ENCODE measurements around the gene DTHD1. TPM values are rescaled to one million over a fixed set of nuclear protein-coding genes. Genes with fewer than 3 reads are reported as not detected.

Gene DTHD1
- total and polyA plus RNA-seq, 2 experiments from 2014 or later = not detected

GRCh38 chr4:36338973-36339372 lies 57.6 kb downstream of the DTHD1 start:
- no peaks in the 10 kb centered on the region for H3K27me3 ChIP-seq (replicated peaks; ENCODE audit: insufficient read depth)
- no peak overlapping the region for H3K27ac ChIP-seq
- no peak overlapping the region for H2AFZ ChIP-seq
- H3K4me1 ChIP-seq (ENCODE audit: insufficient read depth) = no peaks in the 10 kb centered on the region
- DNase-seq = no peak
- in situ Hi-C loops (cut with MboI) = loop anchor here (25.0 kb wide), 1 partner anchor 1048 kb away; no protein-coding TSS in a partner anchor
- no peak for TF ChIP-seq EZH2phosphoT487 (IDR thresholded peaks at IDR 0.05; ENCODE audit: insufficient read depth, low read depth)
- no peak for TF ChIP-seq EZH2 (IDR thresholded peaks at IDR 0.05; ENCODE audit: insufficient read depth, poor library complexity, severe bottlenecking)
- H3K79me2 ChIP-seq (ENCODE audit: insufficient read depth) = no peaks in the 10 kb centered on the region
- 6 to 11% methylated on average over 3 of the region's 3 CpGs for WGBS, 2 experiments (ENCODE audit: low coverage in 1 of 2, low lambda C conversion rate in 2 of 2, missing lambda C conversion rate in 2 of 2)
- no peaks in the 10 kb centered on the region for H3K36me3 ChIP-seq (ENCODE audit: low read depth)
- H4K20me1 ChIP-seq (ENCODE audit: insufficient read depth) = no peaks in the 10 kb centered on the region
- H3K4me2 ChIP-seq (ENCODE audit: unreplicated experiment) = no peak overlapping the region
- H3K4me3 ChIP-seq = no peak overlapping the region
- no peaks in the 10 kb centered on the region for H3F3A ChIP-seq (ENCODE audit: insufficient read depth)
- no peaks in the 10 kb centered on the region for H3K9me2 ChIP-seq (ENCODE audit: insufficient read depth)
- H3K9me3 ChIP-seq (ENCODE audit: low read depth) = no peaks in the 10 kb centered on the region
- H3K9ac ChIP-seq = no peak overlapping the region

DNA sequence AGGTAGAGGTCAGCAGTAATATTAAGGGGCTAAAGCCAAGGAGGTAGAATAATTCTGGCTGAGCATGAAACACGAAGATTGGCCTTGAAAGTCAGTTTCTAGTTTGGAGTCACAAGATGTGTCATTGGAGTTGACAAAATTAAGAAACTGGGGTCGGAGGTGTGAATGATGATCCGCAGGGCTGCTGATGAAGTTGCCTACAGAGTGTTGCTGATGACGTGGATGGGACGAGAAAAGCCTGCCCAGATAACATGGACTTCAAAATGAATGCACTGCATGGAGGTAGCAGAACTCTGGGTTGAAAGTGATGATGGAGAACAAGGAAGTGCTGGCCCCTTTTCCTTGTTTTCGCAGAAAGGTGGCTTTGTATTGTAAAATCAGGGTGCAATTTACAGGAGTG lies 60.5 kb downstream of the DTHD1 start:
- TF ChIP-seq EZH2phosphoT487 (IDR thresholded peaks at IDR 0.05; ENCODE audit: insufficient read depth, low read depth) (no peak), EZH2 (IDR thresholded peaks at IDR 0.05; ENCODE audit: insufficient read depth, poor library complexity, severe bottlenecking) (no peak)
- in situ Hi-C loops (cut with MboI) = loop anchor here (25.0 kb wide), 1 partner anchor 1045 kb away; no protein-coding TSS in a partner anchor
- Histone ChIP-seq H3K4me2 (ENCODE audit: unreplicated experiment) (no peak overlapping the region), H3K4me3 (no peak overlapping the region), H2AFZ (no peak overlapping the region), H3F3A (ENCODE audit: insufficient read depth) (no peaks in the 10 kb centered on the region), H3K36me3 (ENCODE audit: low read depth) (no peaks in the 10 kb centered on the region), H3K79me2 (ENCODE audit: insufficient read depth) (no peaks in the 10 kb centered on the region), H3K9me3 (ENCODE audit: low read depth) (no peaks in the 10 kb centered on the region), H3K27me3 (replicated peaks; ENCODE audit: insufficient read depth) (no peaks in the 10 kb centered on the region), H3K9ac (no peak overlapping the region), H3K27ac (no peak overlapping the region), H4K20me1 (ENCODE audit: insufficient read depth) (no peaks in the 10 kb centered on the region), H3K9me2 (ENCODE audit: insufficient read depth) (no peaks in the 10 kb centered on the region), H3K4me1 (ENCODE audit: insufficient read depth) (no peaks in the 10 kb centered on the region)
- 19 to 22% methylated on average over 6 of the region's 6 CpGs for WGBS, 2 experiments (ENCODE audit: low coverage in 1 of 2, low lambda C conversion rate in 2 of 2, missing lambda C conversion rate in 2 of 2)
- DNase-seq = no peak

DNA sequence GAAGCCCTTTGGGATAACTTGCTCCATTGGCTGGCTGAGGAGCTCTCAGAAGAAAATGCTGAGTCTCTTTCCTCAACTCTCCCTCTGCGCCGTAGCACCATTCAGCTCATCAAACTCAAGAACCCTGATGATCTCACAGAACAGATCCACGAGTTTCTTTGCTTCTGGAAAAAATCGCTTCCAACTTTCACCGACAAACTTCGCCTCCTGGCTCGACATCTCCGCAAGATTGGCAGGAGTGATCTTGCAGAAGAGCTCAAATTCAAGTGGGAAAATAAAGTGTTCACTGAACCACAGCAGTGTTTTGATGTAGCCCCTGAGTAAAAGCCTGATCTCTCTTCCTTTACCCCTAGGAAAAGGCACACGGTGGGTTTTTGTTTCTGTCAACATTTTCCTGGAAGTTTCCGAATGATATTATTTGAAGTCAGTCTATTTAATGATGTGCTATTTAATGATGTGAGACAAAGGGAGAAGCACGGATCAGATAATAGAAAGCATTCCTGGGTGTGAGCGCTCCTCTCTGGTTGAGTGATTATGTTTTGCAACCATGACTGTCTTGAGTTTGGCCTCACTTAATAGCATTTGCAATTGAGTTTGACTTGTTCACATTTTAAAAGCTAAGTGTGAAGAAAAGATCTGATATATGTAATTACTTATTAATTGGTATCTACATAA lies 62.2 kb downstream of the DTHD1 start:
- H3K27me3 ChIP-seq (replicated peaks; ENCODE audit: insufficient read depth) = no peaks in the 10 kb centered on the region
- H3F3A ChIP-seq (ENCODE audit: insufficient read depth) = no peaks in the 10 kb centered on the region
- H3K4me3 ChIP-seq = no peak overlapping the region
- H3K27ac ChIP-seq = no peak overlapping the region
- 45 to 46% methylated on average over 12 of the region's 12 CpGs for WGBS, 2 experiments (ENCODE audit: low coverage in 1 of 2, low lambda C conversion rate in 2 of 2, missing lambda C conversion rate in 2 of 2)
- no peaks in the 10 kb centered on the region for H3K79me2 ChIP-seq (ENCODE audit: insufficient read depth)
- H3K4me1 ChIP-seq (ENCODE audit: insufficient read depth) = no peaks in the 10 kb centered on the region
- H3K9me2 ChIP-seq (ENCODE audit: insufficient read depth) = no peaks in the 10 kb centered on the region
- DNase-seq = no peak
- no peaks in the 10 kb centered on the region for H3K36me3 ChIP-seq (ENCODE audit: low read depth)
- in situ Hi-C loops (cut with MboI) = loop anchor here (25.0 kb wide), 1 partner anchor 1044 kb away; no protein-coding TSS in a partner anchor
- H4K20me1 ChIP-seq (ENCODE audit: insufficient read depth) = no peaks in the 10 kb centered on the region
- H3K4me2 ChIP-seq (ENCODE audit: unreplicated experiment) = no peak overlapping the region
- no peaks in the 10 kb centered on the region for H3K9me3 ChIP-seq (ENCODE audit: low read depth)
- TF ChIP-seq EZH2phosphoT487 (IDR thresholded peaks at IDR 0.05; ENCODE audit: insufficient read depth, low read depth) (no peak), EZH2 (IDR thresholded peaks at IDR 0.05; ENCODE audit: insufficient read depth, poor library complexity, severe bottlenecking) (no peak)
- no peak overlapping the region for H3K9ac ChIP-seq
- H2AFZ ChIP-seq = no peak overlapping the region

- 25 to 30% methylated on average over 4 of the region's 4 CpGs for WGBS, 2 experiments (ENCODE audit: low coverage in 1 of 2, low lambda C conversion rate in 2 of 2, missing lambda C conversion rate in 2 of 2)
- H3K4me1 ChIP-seq (ENCODE audit: insufficient read depth) = no peaks in the 10 kb centered on the region
- in situ Hi-C loops (cut with MboI) = loop anchor here (25.0 kb wide), 1 partner anchor 1039 kb away; no protein-coding TSS in a partner anchor
These were observed 67.1 kb downstream of the DTHD1 start for GRCh38 chr4:36348403-36348938.

More at GRCh38 chr4:36348403-36348938, 67.1 kb downstream of the DTHD1 start:
- H3K79me2 ChIP-seq (ENCODE audit: insufficient read depth) = no peaks in the 10 kb centered on the region
- H3K27me3 ChIP-seq (replicated peaks; ENCODE audit: insufficient read depth) = no peaks in the 10 kb centered on the region
- no peaks in the 10 kb centered on the region for H3K9me3 ChIP-seq (ENCODE audit: low read depth)
- no peak overlapping the region for H3K9ac ChIP-seq
- no peak for DNase-seq
- no peaks in the 10 kb centered on the region for H4K20me1 ChIP-seq (ENCODE audit: insufficient read depth)
- H3K9me2 ChIP-seq (ENCODE audit: insufficient read depth) = no peaks in the 10 kb centered on the region
- H3K36me3 ChIP-seq (ENCODE audit: low read depth) = no peaks in the 10 kb centered on the region
- H3K4me2 ChIP-seq (ENCODE audit: unreplicated experiment) = no peak overlapping the region
- no peak overlapping the region for H3K27ac ChIP-seq
- H2AFZ ChIP-seq = no peak overlapping the region
- no peak overlapping the region for H3K4me3 ChIP-seq
- H3F3A ChIP-seq (ENCODE audit: insufficient read depth) = no peaks in the 10 kb centered on the region
- TF ChIP-seq EZH2 (IDR thresholded peaks at IDR 0.05; ENCODE audit: insufficient read depth, poor library complexity, severe bottlenecking) = no peak
- TF ChIP-seq EZH2phosphoT487 (IDR thresholded peaks at IDR 0.05; ENCODE audit: insufficient read depth, low read depth) = no peak
